ENCODE measurements around the gene KIRREL1. TPM values are rescaled to one million over a fixed set of nuclear protein-coding genes. Genes with fewer than 3 reads are reported as not detected.

KIRREL1 gene
- total RNA-seq, 1 experiment from 2014 or later, result 30.5 TPM

GRCh38 chr1:158145173-158145719 is 151.8 kb downstream of the KIRREL1 start:
- no peak overlapping the region for H3K56ac ChIP-seq (ENCODE audit: insufficient read length, low read depth, low read length)

More at GRCh38 chr1:158145173-158145719, 151.8 kb downstream of the KIRREL1 start:
- Histone ChIP-seq H4K8ac (replicated peaks; ENCODE audit: insufficient read length, low read depth, low read length) (no peak overlapping the region), H3K18ac (ENCODE audit: insufficient read length, low read depth, low read length) (no peak overlapping the region), H3K4me2 (ENCODE audit: insufficient read depth, insufficient read length, low read length) (no peak overlapping the region), H3K4ac (ENCODE audit: low read depth, low read length) (no peak overlapping the region), H2AFZ (ENCODE audit: low read length) (no peak overlapping the region), H3K9me3 (ENCODE audit: control insufficient read depth, low read depth, low read length) (no peaks in the 10 kb centered on the region), H3K27me3 (ENCODE audit: insufficient read depth, low read length) (no peaks in the 10 kb centered on the region; the same call in 1 of the 2 replicates), H2BK15ac (ENCODE audit: low read depth, low read length) (no peak overlapping the region), H2BK12ac (ENCODE audit: insufficient read length, low read depth, low read length) (no peak overlapping the region), H2BK120ac (ENCODE audit: low read depth, low read length, poor library complexity, severe bottlenecking) (no peak overlapping the region), H3K4me1 (ENCODE audit: insufficient read depth, low read length) (no peaks in the 10 kb centered on the region), H3K79me1 (ENCODE audit: insufficient read depth, low read depth, low read length, poor library complexity, severe bottlenecking) (no peaks in the 10 kb centered on the region), H3K27ac (ENCODE audit: insufficient read length, low read depth, low read length) (no peak overlapping the region), H3T11ph (ENCODE audit: low read length) (no peak overlapping the region), H4K91ac (ENCODE audit: insufficient read length, low read depth, low read length) (no peak overlapping the region), H2AK5ac (ENCODE audit: insufficient read length, low read length) (no peak overlapping the region), H3K23ac (ENCODE audit: insufficient read length, low read depth, low read length) (no peak overlapping the region), H3K23me2 (ENCODE audit: insufficient read length, low read depth, low read length, poor library complexity, severe bottlenecking) (no peaks in the 10 kb centered on the region), H3K14ac (ENCODE audit: insufficient read depth, low read length) (no peak overlapping the region), H3K9ac (ENCODE audit: extremely low read depth, insufficient read length, low read length) (no peak overlapping the region), H3K79me2 (ENCODE audit: insufficient read depth, low read length) (no peaks in the 10 kb centered on the region), H2BK5ac (ENCODE audit: insufficient read length, low read length) (no peak overlapping the region), H4K20me1 (ENCODE audit: control insufficient read depth, insufficient read depth, insufficient read length) (no peaks in the 10 kb centered on the region), H4K5ac (ENCODE audit: insufficient read length, low read depth, low read length) (no peak overlapping the region), H2BK20ac (ENCODE audit: low read depth, low read length, poor library complexity, severe bottlenecking) (no peak overlapping the region)
- no peak overlapping the region for H3K4me3 Mint-ChIP-seq
- H3K27ac Mint-ChIP-seq, result no peak overlapping the region
- H3K27me3 Mint-ChIP-seq (ENCODE audit: low read depth), result peaks cover 43% of the 10 kb centered on the region
- TF ChIP-seq CTCF (conservative IDR thresholded peaks at IDR 0.05), result no peak
- DNase-seq, result no peak
- peaks cover 0 to 5% of the 10 kb centered on the region in 2 experiments; a peak in 1 of 5 replicates for H3K9me3 Mint-ChIP-seq
- H3K36me3 Mint-ChIP-seq (ENCODE audit: insufficient read depth in 1 of 3, low read depth in 3 of 3), result 0 out of 7 replicates have a peak, but pooled peaks cover 0 to 5% (median 0%) of the 10 kb centered on the region in 3 experiments
- H3K4me1 Mint-ChIP-seq, result peaks cover 3 to 18% of the 10 kb centered on the region in 2 experiments

All from H9 (cell line).